GM23338 (cell line): Measurements from ENCODE around the gene PKDCC. TPM values are rescaled to one million over a fixed set of nuclear protein-coding genes. Genes with fewer than 3 reads are reported as not detected.

ENCODE experiments used
- ATAC-seq: fragments of 200-7000 bp; cut with Tn5 transposase; 3 replicates; pipeline ENCODE4 v1.9.1; 2020
- DNase-seq: peaks from one replicate; pipeline ENCODE4 v3.0.0-alpha.2; 2015; ENCODE audit warnings: low spot score
- H2AFZ ChIP-seq: fragments of 200-600 bp; sonication (generic); 2 replicates; pipeline ENCODE4 v1.8.0; 2016; ENCODE audit warnings: antibody characterized with exemption, mild to moderate bottlenecking, moderate library complexity
- H3F3A ChIP-seq: fragments of 200-600 bp; sonication (generic); replicated peaks from 2 replicates; pipeline ENCODE4 v1.8.0; 2017; ENCODE audit warnings: antibody characterized with exemption, mixed run types, low read depth
- H3K27ac ChIP-seq: fragments of 200-600 bp; sonication (generic); 2 replicates; pipeline ENCODE4 v1.6.1; 2016; ENCODE audit warnings: low read depth
- H3K27me3 ChIP-seq: fragments of 200-600 bp; sonication (generic); 2 replicates; pipeline ENCODE4 v1.8.0; 2016; ENCODE audit warnings: mild to moderate bottlenecking, mixed run types, moderate library complexity; ENCODE audit not compliant: insufficient read depth
- H3K36me3 ChIP-seq: fragments of 200-600 bp; sonication (generic); 2 replicates; pipeline ENCODE4 v1.8.0; 2016; ENCODE audit warnings: mild to moderate bottlenecking; ENCODE audit not compliant: insufficient read depth
- H3K4me1 ChIP-seq: fragments of 200-600 bp; sonication (generic); 2 replicates; pipeline ENCODE4 v1.8.0; 2016; ENCODE audit warnings: mild to moderate bottlenecking, moderate library complexity; ENCODE audit not compliant: insufficient read depth
- H3K4me2 ChIP-seq: fragments of 200-600 bp; sonication (generic); 2 replicates; pipeline ENCODE4 v1.7.1; 2017; ENCODE audit warnings: mixed run types
- H3K4me3 ChIP-seq: fragments of 200-600 bp; sonication (generic); 2 replicates; pipeline ENCODE4 v1.6.1; 2016; ENCODE audit warnings: mixed run types
- H3K79me2 ChIP-seq: fragments of 200-600 bp; sonication (generic); replicated peaks from 2 replicates; pipeline ENCODE4 v1.8.0; 2017; ENCODE audit warnings: mild to moderate bottlenecking; ENCODE audit not compliant: insufficient read depth
- H3K9me2 ChIP-seq: fragments of 200-600 bp; sonication (generic); 2 replicates; pipeline ENCODE4 v1.8.0; 2017; ENCODE audit not compliant: insufficient read depth
- H4K20me1 ChIP-seq: fragments of 200-600 bp; sonication (generic); replicated peaks from 2 replicates; pipeline ENCODE4 v1.8.0; 2017; ENCODE audit warnings: mild to moderate bottlenecking; ENCODE audit not compliant: insufficient read depth
- H3K27ac Mint-ChIP-seq: 2 replicates; pipeline ENCODE4 v1.8.0; 2020; ENCODE audit warnings: inconsistent platforms, mild to moderate bottlenecking, moderate library complexity, mixed read lengths
- H3K27me3 Mint-ChIP-seq: 3 replicates; pipeline ENCODE4 v1.8.0; 2022; ENCODE audit warnings: low read depth, mild to moderate bottlenecking, moderate library complexity, mixed read lengths, inconsistent platforms; ENCODE audit not compliant: insufficient read depth, poor library complexity
- H3K36me3 Mint-ChIP-seq: 3 replicates; pipeline ENCODE4 v1.8.0; 2021; ENCODE audit warnings: low read depth, mild to moderate bottlenecking, inconsistent platforms, moderate library complexity, mixed read lengths
- H3K4me1 Mint-ChIP-seq: 3 replicates; pipeline ENCODE4 v1.8.0; 2020; ENCODE audit warnings: mild to moderate bottlenecking, inconsistent platforms, mixed read lengths
- H3K4me3 Mint-ChIP-seq: 3 replicates; pipeline ENCODE4 v1.8.0; 2021; ENCODE audit warnings: moderate library complexity, mild to moderate bottlenecking, inconsistent platforms, mixed read lengths
- H3K9me3 Mint-ChIP-seq: 3 replicates; pipeline ENCODE4 v1.8.0; 2020; ENCODE audit warnings: moderate library complexity, mild to moderate bottlenecking, inconsistent platforms, mixed read lengths
- POLR2AphosphoS5 ChIP-seq: IDR thresholded peaks from 2 replicates; pipeline ENCODE4 v1.6.1; 2016; ENCODE audit warnings: antibody characterized with exemption, low read depth
- ZNF114 ChIP-seq: fragments of 250-450 bp; sonication (Bioruptor Pico); IDR thresholded peaks from 2 replicates; pipeline ENCODE4 v1.5.0; 2020; ENCODE audit warnings: mild to moderate bottlenecking, moderate library complexity
- ZNF331 ChIP-seq: fragments of 250-450 bp; sonication (Bioruptor Pico); IDR thresholded peaks from 2 replicates; pipeline ENCODE4 v1.5.0; 2020; ENCODE audit warnings: low read depth, mild to moderate bottlenecking, moderate library complexity
- polyA plus RNA-seq: library from polyadenylated mRNA; unstranded; fragments of >200 nt; fragmentation: Nextera tagmentation; extraction: Ambion mirVana; gene quantifications from 2 replicates; pipeline ENCODE4 v1.2.1, GENCODE V29; 2016
- total RNA-seq: library from RNA; depleted of rRNA; stranded (reverse); fragments of >200 nt; shearing (Covaris generic); gene quantifications from 2 replicates; pipeline ENCODE4 v1.2.3, GENCODE V29; 2014
- TF ChIP-seq, protein P1 (sequence below): fragments of 250-450 bp; sonication (Bioruptor Pico); IDR thresholded peaks from 2 replicates; pipeline ENCODE4 v1.5.0; 2020; ENCODE audit warnings: mild to moderate bottlenecking, moderate library complexity
- TF ChIP-seq, protein P2 (sequence below), 2 experiments: fragments of 200-600 bp in 1 of 2; sonication (generic) in 1 of 2; conservative IDR thresholded peaks; 2 replicates each; pipeline versions ENCODE4 v1.5.1 to v1.6.1; 2016 to 2017; ENCODE audit warnings: antibody characterized with exemption in 2 of 2, low read depth in 2 of 2, mild to moderate bottlenecking in 2 of 2, moderate library complexity in 1 of 2

The PKDCC gene
- total and polyA plus RNA-seq, 2 experiments from 2014 or later = 7.0 to 44.8 TPM

DNA sequence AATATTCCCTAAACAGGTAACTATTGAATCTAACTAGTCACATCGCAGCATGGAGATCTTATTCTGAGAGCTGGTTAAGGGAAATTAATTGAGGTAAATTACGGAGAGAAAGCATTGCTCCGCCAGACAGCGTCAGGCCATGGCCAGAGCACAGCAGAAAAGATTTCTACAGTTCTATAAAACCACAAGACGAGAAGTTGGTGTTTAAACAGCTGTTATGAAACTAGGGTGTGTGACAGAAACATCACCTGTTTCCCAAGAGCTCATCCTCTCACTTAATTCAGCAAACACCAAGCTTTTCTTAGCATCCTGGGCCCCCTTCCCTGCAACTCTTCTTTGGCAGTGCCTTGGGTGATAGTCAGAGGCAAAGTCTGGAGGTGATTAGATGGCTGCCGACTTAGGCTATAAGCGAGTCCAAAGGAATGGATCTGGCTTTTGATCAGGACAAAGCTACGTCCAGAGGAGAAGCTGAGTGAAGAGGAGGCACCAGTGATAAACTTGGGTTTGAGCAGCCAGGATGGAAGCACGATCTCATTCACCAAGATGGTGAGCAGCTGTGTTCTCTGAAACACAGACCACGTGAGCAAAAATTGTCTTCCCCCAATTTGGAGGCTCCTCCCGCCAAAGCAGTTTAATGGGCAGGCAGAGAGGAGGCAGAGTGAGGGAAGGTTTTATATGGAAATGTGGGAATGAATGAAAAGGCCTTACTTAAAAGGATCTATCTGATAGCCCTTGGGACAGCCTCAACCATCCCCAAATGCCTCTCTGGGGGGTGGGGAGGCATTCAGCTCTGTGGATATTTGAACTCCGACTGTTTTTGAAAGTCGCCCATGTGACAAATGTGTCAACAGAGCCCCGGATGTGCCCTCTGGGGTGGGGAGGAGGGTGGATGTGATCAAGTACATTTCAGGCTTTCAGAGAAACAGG, 57.8 kb downstream of the PKDCC start (continued):
- TF ChIP-seq, protein P1, sequence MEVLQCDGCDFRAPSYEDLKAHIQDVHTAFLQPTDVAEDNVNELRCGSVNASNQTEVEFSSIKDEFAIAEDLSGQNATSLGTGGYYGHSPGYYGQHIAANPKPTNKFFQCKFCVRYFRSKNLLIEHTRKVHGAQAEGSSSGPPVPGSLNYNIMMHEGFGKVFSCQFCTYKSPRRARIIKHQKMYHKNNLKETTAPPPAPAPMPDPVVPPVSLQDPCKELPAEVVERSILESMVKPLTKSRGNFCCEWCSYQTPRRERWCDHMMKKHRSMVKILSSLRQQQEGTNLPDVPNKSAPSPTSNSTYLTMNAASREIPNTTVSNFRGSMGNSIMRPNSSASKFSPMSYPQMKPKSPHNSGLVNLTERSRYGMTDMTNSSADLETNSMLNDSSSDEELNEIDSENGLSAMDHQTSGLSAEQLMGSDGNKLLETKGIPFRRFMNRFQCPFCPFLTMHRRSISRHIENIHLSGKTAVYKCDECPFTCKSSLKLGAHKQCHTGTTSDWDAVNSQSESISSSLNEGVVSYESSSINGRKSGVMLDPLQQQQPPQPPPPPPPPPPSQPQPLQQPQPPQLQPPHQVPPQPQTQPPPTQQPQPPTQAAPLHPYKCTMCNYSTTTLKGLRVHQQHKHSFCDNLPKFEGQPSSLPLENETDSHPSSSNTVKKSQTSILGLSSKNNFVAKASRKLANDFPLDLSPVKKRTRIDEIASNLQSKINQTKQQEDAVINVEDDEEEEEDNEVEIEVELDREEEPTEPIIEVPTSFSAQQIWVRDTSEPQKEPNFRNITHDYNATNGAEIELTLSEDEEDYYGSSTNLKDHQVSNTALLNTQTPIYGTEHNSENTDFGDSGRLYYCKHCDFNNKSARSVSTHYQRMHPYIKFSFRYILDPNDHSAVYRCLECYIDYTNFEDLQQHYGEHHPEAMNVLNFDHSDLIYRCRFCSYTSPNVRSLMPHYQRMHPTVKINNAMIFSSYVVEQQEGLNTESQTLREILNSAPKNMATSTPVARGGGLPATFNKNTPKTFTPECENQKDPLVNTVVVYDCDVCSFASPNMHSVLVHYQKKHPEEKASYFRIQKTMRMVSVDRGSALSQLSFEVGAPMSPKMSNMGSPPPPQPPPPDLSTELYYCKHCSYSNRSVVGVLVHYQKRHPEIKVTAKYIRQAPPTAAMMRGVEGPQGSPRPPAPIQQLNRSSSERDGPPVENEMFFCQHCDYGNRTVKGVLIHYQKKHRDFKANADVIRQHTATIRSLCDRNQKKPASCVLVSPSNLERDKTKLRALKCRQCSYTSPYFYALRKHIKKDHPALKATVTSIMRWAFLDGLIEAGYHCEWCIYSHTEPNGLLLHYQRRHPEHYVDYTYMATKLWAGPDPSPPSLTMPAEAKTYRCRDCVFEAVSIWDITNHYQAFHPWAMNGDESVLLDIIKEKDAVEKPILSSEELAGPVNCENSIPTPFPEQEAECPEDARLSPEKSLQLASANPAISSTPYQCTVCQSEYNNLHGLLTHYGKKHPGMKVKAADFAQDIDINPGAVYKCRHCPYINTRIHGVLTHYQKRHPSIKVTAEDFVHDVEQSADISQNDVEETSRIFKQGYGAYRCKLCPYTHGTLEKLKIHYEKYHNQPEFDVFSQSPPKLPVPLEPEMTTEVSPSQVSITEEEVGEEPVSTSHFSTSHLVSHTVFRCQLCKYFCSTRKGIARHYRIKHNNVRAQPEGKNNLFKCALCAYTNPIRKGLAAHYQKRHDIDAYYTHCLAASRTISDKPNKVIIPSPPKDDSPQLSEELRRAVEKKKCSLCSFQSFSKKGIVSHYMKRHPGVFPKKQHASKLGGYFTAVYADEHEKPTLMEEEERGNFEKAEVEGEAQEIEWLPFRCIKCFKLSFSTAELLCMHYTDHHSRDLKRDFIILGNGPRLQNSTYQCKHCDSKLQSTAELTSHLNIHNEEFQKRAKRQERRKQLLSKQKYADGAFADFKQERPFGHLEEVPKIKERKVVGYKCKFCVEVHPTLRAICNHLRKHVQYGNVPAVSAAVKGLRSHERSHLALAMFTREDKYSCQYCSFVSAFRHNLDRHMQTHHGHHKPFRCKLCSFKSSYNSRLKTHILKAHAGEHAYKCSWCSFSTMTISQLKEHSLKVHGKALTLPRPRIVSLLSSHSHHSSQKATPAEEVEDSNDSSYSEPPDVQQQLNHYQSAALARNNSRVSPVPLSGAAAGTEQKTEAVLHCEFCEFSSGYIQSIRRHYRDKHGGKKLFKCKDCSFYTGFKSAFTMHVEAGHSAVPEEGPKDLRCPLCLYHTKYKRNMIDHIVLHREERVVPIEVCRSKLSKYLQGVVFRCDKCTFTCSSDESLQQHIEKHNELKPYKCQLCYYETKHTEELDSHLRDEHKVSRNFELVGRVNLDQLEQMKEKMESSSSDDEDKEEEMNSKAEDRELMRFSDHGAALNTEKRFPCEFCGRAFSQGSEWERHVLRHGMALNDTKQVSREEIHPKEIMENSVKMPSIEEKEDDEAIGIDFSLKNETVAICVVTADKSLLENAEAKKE = no peak
- no peak for TF ChIP-seq ZNF114 (CRISPR knock-in tag)

DNA sequence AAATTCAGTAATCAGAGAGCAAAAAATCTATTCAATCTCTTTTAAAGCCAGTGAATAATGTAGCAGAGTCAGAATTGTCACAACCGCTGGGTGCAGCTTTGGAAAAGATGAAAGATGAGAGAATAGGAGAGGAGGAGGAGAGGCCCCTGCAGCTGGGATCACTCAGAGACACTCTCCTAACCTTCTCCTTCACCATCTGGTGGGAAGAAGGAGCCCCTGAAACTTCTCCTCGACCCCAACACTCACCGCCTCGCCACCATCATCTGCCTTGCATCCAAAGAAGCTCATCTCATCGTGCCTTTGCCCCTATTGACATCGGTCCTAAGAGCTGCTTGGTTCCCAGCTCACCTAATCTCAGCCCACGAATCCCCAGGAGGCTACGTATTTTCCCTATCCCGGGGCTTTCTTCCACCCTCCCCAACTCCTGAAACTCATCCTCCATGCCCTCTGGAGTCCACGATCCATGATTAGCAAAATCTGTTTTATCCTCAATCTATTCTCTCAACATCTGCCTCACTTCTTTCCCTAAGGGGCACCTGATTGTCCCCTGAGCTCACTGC, 58.5 kb downstream of the PKDCC start:
- Histone ChIP-seq H3K4me3 (no peak overlapping the region), H3F3A (peaks cover 14% of the 10 kb centered on the region), H3K27me3 (0 out of 2 replicates have a peak, but pooled peaks cover 5% of the 10 kb centered on the region), H4K20me1 (no peaks in the 10 kb centered on the region), H3K9me2 (peaks cover 3% of the 10 kb centered on the region; the same call in 1 of the 2 replicates), H3K4me1 (peaks cover 36% of the 10 kb centered on the region), H3K79me2 (no peaks in the 10 kb centered on the region), H3K27ac (no peak overlapping the region), H3K4me2 (peak overlapping the region; percentile 12), H3K36me3 (no peaks in the 10 kb centered on the region), H2AFZ (peak overlapping the region; percentile 96)
- Mint-ChIP-seq H3K36me3 (no peaks in the 10 kb centered on the region), H3K9me3 (no peaks in the 10 kb centered on the region), H3K4me1 (peaks cover 36% of the 10 kb centered on the region), H3K4me3 (no peak overlapping the region), H3K27me3 (peaks cover 9% of the 10 kb centered on the region), H3K27ac (no peak overlapping the region)
- ATAC-seq (no peak), DNase-seq (no peak)
- TF ChIP-seq, protein P1 = no peak
- no peak for TF ChIP-seq POLR2AphosphoS5
- no peak for TF ChIP-seq ZNF114 (CRISPR knock-in tag)
- TF ChIP-seq ZNF331 = no peak
- TF ChIP-seq, protein P2, sequence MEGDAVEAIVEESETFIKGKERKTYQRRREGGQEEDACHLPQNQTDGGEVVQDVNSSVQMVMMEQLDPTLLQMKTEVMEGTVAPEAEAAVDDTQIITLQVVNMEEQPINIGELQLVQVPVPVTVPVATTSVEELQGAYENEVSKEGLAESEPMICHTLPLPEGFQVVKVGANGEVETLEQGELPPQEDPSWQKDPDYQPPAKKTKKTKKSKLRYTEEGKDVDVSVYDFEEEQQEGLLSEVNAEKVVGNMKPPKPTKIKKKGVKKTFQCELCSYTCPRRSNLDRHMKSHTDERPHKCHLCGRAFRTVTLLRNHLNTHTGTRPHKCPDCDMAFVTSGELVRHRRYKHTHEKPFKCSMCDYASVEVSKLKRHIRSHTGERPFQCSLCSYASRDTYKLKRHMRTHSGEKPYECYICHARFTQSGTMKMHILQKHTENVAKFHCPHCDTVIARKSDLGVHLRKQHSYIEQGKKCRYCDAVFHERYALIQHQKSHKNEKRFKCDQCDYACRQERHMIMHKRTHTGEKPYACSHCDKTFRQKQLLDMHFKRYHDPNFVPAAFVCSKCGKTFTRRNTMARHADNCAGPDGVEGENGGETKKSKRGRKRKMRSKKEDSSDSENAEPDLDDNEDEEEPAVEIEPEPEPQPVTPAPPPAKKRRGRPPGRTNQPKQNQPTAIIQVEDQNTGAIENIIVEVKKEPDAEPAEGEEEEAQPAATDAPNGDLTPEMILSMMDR (conservative IDR thresholded peaks at IDR 0.05; ENCODE audit: low read depth in 2 of 2) = no peak
